Activated CD4-positive, alpha-beta T cell treated with anti-CD3 and anti-CD28 coated beads for 36 hours (primary cell): ENCODE measurements around the gene PHF21A. TPM values are rescaled to one million over a fixed set of nuclear protein-coding genes. Genes with fewer than 3 reads are reported as not detected.
A peak's percentile ranks its signal among the peaks of the same experiment; 100 is the strongest.

Experiments used
- ATAC-seq: fragments of 200-7000 bp; cut with Tn5 transposase; one replicate; pipeline ENCODE4 v1.10.0; 2021; ENCODE audit warnings: mild to moderate bottlenecking, moderate library complexity
- CTCF ChIA-PET: fragments of 350-600 bp; sonication (Branson Sonifier 250); formaldehyde crosslinking; loops from one replicate; lab custom pipeline; 2021; ENCODE audit warnings: antibody characterized with exemption; lab: Charles Lee
- POLR2A ChIA-PET: fragments of 350-600 bp; sonication (Branson Sonifier 250); formaldehyde crosslinking; loops from one replicate; lab custom pipeline; 2021; ENCODE audit warnings: antibody characterized with exemption, inconsistent platforms; lab: Charles Lee
- DNase-seq: peaks from one replicate; pipeline ENCODE4 v3.0.0-alpha.2; 2020
- H3K27ac Mint-ChIP-seq: one replicate; pipeline ENCODE4 v1.8.0; 2021; ENCODE audit warnings: mixed read lengths
- H3K27me3 Mint-ChIP-seq: one replicate; pipeline ENCODE4 v1.8.0; 2021; ENCODE audit warnings: mixed read lengths
- H3K36me3 Mint-ChIP-seq: one replicate; pipeline ENCODE4 v1.8.0; 2021; ENCODE audit warnings: low read depth, mixed read lengths
- H3K4me1 Mint-ChIP-seq: one replicate; pipeline ENCODE4 v1.8.0; 2021; ENCODE audit warnings: mixed read lengths
- H3K4me3 Mint-ChIP-seq: one replicate; pipeline ENCODE4 v1.8.0; 2021; ENCODE audit warnings: mild to moderate bottlenecking, moderate library complexity, mixed read lengths
- H3K9me3 Mint-ChIP-seq: one replicate; pipeline ENCODE4 v1.8.0; 2021; ENCODE audit warnings: low read depth, mixed read lengths
- intact Hi-C, 2 experiments: fragments of 100-400 bp; cut with DNase I in 1 of 2; cut with micrococcal nuclease in 1 of 2; formaldehyde crosslinking; loops; one replicate each; pipeline versions ENCODE4 v1.14.2 to v1.15.1; 2022 to 2024; cut with DNase I, micrococcal nuclease
- total RNA-seq, 2 experiments: library from RNA; stranded (reverse); gene quantifications; one replicate each; pipeline ENCODE4 v1.2.3, GENCODE V29; 2021

PHF21A gene
- total RNA-seq, 2 experiments from 2014 or later = 42.6 to 61.8 TPM

DNA sequence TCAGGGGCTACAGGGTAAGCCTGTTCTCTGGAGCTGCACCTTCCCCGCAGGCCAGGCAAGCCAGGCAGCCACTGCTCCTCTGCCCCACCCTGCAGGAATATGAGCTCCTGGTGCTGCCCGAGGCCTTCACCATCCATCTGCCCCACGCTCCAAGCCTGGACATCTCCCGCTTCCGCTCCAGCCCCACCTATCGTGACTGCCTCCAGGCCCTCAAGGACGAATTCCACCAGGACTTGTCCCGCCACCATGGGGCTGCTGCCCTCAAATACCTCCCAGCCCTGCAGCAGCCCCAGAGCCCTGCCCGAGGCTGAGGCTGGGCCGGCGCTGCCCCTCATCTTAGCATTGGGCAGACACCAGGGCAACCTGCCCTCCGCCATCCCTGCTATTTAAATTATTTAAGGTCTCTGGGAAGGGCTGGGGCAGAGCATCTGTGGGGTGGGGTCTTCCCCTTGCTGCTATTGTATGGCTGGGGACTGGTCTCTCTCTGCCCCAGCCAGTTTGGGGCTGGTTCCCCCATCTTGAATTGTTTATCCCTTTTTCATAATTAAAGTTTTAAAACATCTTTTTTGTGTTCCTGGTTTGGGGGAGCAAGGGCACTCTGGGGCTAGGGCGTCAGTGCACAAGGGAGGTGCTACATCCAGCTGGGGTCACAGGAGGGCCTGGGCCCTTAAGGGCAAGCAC is 192.6 kb downstream of the PHF21A start:
- H3K27ac Mint-ChIP-seq = no peak overlapping the region
- ChIA-PET POLR2A (no interaction called here), CTCF (no interaction called here)
- DNase-seq = no peak
- H3K4me3 Mint-ChIP-seq = no peak overlapping the region
- intact Hi-C loops = no loop called here
- H3K36me3 Mint-ChIP-seq = peaks cover 3% of the 10 kb centered on the region
- peaks cover 18% of the 10 kb centered on the region for H3K4me1 Mint-ChIP-seq
- H3K9me3 Mint-ChIP-seq = no peaks in the 10 kb centered on the region
- no peak for ATAC-seq
- H3K27me3 Mint-ChIP-seq = peaks cover 4% of the 10 kb centered on the region

DNA sequence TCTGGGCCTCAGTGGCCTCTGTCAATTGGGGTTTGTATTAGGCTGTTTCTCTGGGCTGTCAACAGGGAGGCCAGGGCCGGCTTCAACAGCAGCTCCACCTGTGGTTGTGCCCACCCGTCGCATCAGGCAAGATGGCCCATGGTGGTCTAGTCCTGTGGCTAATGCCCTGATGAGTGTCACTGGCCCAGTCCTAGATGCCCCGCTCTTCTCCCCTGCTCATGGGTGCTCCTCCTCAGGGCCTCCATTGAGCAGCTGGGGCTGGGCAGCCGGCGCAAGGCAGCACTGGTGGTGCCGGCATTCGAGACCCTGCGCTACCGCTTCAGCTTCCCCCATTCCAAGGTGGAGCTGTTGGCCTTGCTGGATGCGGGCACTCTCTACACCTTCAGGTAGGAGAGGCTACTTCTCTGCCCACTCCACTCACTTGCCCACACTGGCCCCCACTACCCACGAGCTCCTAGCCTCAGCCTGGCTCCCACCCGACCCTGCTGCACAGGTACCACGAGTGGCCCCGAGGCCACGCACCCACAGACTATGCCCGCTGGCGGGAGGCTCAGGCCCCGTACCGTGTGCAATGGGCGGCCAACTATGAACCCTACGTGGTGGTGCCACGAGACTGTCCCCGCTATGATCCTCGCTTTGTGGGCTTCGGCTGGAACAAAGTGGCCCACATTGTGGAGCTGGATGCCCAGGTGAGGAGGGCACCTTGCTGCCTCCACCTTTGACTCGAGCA is 193.4 kb downstream of the PHF21A start:
- intact Hi-C loops = no loop called here
- ChIA-PET POLR2A (no interaction called here), CTCF (interaction anchor here (0.5 to 0.6 kb wide), 3 partner anchors 315 to 670 kb away, joined by 3 read pairs; no protein-coding TSS in a partner anchor)
- no peaks in the 10 kb centered on the region for H3K36me3 Mint-ChIP-seq
- peaks cover 7% of the 10 kb centered on the region for H3K27me3 Mint-ChIP-seq
- peaks cover 21% of the 10 kb centered on the region for H3K4me1 Mint-ChIP-seq
- no peaks in the 10 kb centered on the region for H3K9me3 Mint-ChIP-seq
- no peak overlapping the region for H3K4me3 Mint-ChIP-seq
- H3K27ac Mint-ChIP-seq = no peak overlapping the region
- DNase-seq (no peak), ATAC-seq (no peak)

DNA sequence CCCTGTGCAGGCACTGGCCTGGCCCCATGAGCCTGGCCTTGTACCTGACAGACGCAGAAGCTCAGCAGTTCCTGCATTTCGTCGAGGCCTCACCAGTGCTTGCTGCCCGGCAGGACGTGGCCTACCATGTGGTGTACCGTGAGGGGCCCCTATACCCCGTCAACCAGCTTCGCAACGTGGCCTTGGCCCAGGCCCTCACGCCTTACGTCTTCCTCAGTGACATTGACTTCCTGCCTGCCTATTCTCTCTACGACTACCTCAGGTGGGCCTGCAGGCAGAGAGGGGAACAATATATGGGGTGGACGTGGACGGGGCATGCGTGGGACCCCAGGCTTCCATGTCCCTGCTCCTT is 193.9 kb downstream of the PHF21A start:
- POLR2A ChIA-PET = no interaction called here
- DNase-seq = no peak
- H3K4me1 Mint-ChIP-seq = peaks cover 21% of the 10 kb centered on the region
- no peak overlapping the region for H3K27ac Mint-ChIP-seq
- no peak for ATAC-seq
- H3K36me3 Mint-ChIP-seq = no peaks in the 10 kb centered on the region
- H3K4me3 Mint-ChIP-seq = no peak overlapping the region
- H3K27me3 Mint-ChIP-seq = peaks cover 7% of the 10 kb centered on the region
- H3K9me3 Mint-ChIP-seq = no peaks in the 10 kb centered on the region
- CTCF ChIA-PET = interaction anchor here (0.5 to 2.1 kb wide), 4 partner anchors 38 to 670 kb away, joined by 3 to 8 read pairs (median 3); no protein-coding TSS in a partner anchor
- intact Hi-C loops = no loop called here

DNA sequence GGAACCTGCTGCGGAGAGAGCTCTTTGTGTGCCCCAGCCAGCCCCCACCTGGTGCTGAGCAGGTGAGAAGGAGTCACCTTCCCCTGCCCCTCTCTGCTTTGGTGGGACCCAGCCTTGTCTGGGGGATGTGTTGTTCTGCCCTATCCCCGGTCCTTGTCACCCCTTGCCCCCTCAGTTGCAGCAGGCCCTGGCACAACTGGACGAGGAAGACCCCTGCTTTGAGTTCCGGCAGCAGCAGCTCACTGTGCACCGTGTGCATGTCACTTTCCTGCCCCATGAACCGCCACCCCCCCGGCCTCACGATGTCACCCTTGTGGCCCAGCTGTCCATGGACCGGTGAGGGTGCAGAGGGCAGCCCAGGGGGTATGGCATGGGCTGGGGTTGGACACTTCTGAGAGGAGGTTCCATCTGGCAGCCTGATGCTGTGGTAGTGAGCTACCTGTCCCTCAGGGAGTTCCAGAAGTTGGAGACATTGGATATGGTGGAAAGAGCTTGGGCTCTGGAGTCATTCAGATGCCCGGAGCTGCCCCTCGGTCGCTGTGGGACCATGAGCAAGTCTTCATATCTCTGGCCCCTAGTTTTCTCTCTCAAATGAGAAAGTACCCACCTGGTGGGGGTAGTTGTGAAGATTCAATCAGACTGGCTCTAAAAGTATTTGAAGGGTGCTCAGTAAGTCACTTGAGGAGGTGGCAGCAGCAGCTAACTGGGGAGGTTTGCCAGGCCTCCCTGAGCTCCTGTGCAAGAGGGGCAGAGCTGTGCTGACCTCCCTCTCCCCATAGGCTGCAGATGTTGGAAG is 194.5 kb downstream of the PHF21A start:
- intact Hi-C loops = no loop called here
- no peak overlapping the region for H3K4me3 Mint-ChIP-seq
- ChIA-PET CTCF (interaction anchor here (0.6 to 2.1 kb wide), 3 partner anchors 39 to 610 kb away, joined by 3 to 8 read pairs (median 3); no protein-coding TSS in a partner anchor), POLR2A (no interaction called here)
- ATAC-seq = no peak
- H3K36me3 Mint-ChIP-seq = no peaks in the 10 kb centered on the region
- no peak overlapping the region for H3K27ac Mint-ChIP-seq
- H3K9me3 Mint-ChIP-seq = no peaks in the 10 kb centered on the region
- H3K4me1 Mint-ChIP-seq = peaks cover 21% of the 10 kb centered on the region
- DNase-seq = no peak
- H3K27me3 Mint-ChIP-seq = peaks cover 7% of the 10 kb centered on the region

DNA sequence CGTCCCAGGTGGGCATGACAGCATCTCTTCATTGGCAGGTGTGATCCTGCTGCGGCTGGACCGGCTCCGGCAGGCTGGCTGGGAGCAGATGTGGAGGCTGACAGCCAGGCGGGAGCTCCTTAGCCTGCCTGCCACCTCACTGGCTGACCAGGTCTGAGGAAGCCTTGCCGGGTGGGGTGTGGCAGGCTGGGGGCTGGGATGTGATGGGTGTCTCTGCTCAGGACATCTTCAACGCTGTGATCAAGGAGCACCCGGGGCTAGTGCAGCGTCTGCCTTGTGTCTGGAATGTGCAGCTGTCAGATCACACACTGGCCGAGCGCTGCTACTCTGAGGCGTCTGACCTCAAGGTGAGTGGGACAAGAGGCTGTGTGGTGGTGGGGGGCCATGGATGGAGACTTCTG is 195.3 kb downstream of the PHF21A start:
- Mint-ChIP-seq H3K9me3 (no peaks in the 10 kb centered on the region), H3K27me3 (peaks cover 10% of the 10 kb centered on the region), H3K36me3 (no peaks in the 10 kb centered on the region), H3K4me1 (peaks cover 20% of the 10 kb centered on the region), H3K27ac (no peak overlapping the region), H3K4me3 (no peak overlapping the region)
- ChIA-PET CTCF (interaction anchor here (2.1 kb wide), 1 partner anchor 40 kb away, joined by 8 read pairs; no protein-coding TSS in a partner anchor), POLR2A (no interaction called here)
- intact Hi-C loops = no loop called here
- ATAC-seq = no peak
- no peak for DNase-seq

DNA sequence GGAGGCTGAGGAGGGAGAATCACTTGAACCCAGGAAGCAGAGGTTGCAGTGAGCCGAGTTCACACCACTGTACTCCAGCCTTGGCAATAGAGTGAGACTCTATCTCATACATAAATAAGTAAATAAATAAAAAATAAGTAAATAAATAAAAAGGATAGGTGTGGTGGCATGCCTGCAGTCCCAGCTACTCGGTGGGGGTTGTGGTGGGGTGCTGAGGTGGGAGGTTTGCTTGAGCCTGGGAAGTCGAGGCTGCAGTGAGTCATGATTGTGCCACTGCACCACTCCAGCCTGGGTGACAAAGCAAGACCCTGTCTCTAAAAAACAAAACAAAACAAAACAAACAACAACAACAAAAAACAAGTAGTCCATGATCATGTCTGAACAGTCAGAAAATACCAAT is 195.7 kb downstream of the PHF21A start:
- CTCF ChIA-PET = interaction anchor here (0.6 to 2.1 kb wide), 2 partner anchors 40 to 656 kb away, joined by 3 to 8 read pairs; no protein-coding TSS in a partner anchor
- no peaks in the 10 kb centered on the region for H3K36me3 Mint-ChIP-seq
- ATAC-seq (no peak), DNase-seq (no peak)
- POLR2A ChIA-PET = no interaction called here
- H3K27ac Mint-ChIP-seq = no peak overlapping the region
- intact Hi-C loops = no loop called here
- peaks cover 16% of the 10 kb centered on the region for H3K4me1 Mint-ChIP-seq
- H3K9me3 Mint-ChIP-seq = no peaks in the 10 kb centered on the region
- peaks cover 10% of the 10 kb centered on the region for H3K27me3 Mint-ChIP-seq
- H3K4me3 Mint-ChIP-seq = no peak overlapping the region

DNA sequence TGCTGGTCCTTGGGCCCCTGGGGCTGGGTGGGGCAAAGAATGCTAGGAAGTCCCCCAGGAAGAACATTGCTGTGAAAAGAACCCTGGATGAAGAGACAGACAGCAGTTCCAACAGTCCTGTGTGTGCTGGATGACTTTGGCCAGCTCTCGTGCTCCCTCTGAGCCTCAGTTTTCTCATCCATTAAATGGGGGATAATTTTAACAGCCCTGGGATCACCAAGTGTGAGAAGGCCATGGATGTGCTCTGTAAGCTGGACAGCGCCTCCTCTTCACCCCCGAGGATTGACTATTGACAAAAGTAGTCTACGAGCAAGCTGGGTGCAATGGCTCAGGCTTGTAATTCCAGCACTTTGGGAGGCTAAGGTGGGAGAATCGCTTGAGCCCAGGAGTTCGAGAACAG is 196.3 kb downstream of the PHF21A start:
- ATAC-seq (no peak), DNase-seq (no peak)
- Mint-ChIP-seq H3K4me1 (peaks cover 9% of the 10 kb centered on the region), H3K36me3 (no peaks in the 10 kb centered on the region), H3K4me3 (no peak overlapping the region), H3K27me3 (peaks cover 10% of the 10 kb centered on the region), H3K27ac (no peak overlapping the region), H3K9me3 (no peaks in the 10 kb centered on the region)
- ChIA-PET POLR2A (no interaction called here), CTCF (interaction anchor here (0.6 to 1.1 kb wide), 2 partner anchors 40 to 657 kb away, joined by 3 read pairs; no protein-coding TSS in a partner anchor)
- intact Hi-C loops = no loop called here

DNA sequence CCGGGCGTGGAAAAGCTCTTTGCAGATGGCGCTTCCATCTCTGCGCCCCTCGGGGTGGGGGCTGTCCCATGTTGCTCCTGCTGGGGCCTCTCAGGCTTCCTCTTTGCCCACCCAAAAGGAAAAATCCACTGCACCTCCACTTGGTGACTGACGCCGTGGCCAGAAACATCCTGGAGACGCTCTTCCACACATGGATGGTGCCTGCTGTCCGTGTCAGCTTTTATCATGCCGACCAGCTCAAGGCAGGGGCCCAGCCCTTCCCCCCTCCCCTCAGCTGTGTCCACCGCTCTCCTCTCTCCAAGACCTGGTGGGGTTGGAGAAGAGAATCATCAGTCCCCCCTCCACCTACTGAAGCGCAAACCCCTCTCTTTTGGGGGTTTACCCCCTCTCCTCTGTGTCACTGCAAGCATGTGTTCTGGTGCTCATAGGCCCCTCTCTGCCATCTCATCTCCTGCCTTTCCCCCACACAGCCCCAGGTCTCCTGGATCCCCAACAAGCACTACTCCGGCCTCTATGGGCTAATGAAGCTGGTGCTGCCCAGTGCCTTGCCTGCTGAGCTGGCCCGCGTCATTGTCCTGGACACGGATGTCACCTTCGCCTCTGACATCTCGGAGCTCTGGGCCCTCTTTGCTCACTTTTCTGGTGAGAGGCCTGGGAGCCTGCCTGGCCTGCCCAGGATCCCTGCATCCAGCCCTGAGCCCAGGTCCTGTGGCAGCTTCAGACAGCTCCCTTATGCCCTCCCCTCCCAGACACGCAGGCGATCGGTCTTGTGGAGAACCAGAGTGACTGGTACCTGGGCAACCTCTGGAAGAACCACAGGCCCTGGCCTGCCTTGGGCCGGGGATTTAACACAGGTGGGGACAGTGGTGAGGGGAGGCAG is 197.0 kb downstream of the PHF21A start:
- POLR2A ChIA-PET = interaction anchor here (0.6 to 0.7 kb wide), 2 partner anchors 17 to 553 kb away, joined by 3 read pairs; no protein-coding TSS in a partner anchor
- Mint-ChIP-seq H3K36me3 (no peaks in the 10 kb centered on the region), H3K27ac (no peak overlapping the region), H3K4me1 (peaks cover 9% of the 10 kb centered on the region), H3K27me3 (peaks cover 10% of the 10 kb centered on the region), H3K4me3 (no peak overlapping the region), H3K9me3 (no peaks in the 10 kb centered on the region)
- intact Hi-C loops = no loop called here
- no peak for ATAC-seq
- CTCF ChIA-PET = interaction anchor here (1.1 kb wide), 1 partner anchor 41 kb away, joined by 3 read pairs; no protein-coding TSS in a partner anchor
- no peak for DNase-seq

DNA sequence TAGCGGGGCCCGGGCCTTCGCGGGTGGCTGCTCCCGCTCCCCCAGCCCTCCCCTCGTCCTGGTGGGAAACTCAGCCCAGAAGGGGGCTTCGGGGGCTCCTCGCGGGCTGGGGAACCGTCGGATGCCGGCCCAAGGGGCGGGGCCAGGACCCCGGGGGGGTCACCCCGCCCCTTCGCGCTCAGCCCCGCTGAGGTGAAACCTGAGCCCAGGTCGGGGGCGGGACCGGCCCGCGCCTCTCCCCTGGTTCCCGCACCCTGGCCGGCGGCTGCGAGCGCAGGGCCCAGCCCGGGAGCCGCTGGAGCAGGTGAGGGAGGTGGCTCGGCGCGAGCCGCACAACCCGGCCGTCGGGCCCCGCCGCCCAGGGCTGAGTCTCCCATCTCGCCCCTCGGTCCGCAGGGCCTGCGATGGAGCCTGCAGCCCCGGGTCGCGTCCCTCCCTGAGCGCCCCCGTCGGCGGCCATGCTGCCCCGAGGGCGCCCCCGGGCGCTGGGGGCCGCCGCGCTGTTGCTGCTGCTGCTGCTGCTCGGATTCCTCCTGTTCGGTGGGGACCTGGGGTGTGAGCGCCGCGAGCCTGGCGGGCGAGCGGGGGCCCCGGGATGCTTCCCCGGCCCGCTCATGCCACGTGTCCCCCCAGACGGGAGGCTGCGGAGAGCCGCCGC is 198.7 kb downstream of the PHF21A start, which contains the start of gene LARGE2:
LARGE2 (plus strand) TSS at position 232 of the 658 bp plus-strand sequence; CDS start at position 459, 227 bp downstream.
- H3K27me3 Mint-ChIP-seq = peaks cover 10% of the 10 kb centered on the region
- H3K4me3 Mint-ChIP-seq = peak within 1 kb of the TSS; percentile 61
- DNase-seq (no peak), ATAC-seq (no peak)
- no peaks in the 10 kb centered on the region for H3K36me3 Mint-ChIP-seq
- H3K4me1 Mint-ChIP-seq = peaks cover 17% of the 10 kb centered on the region
- no peaks in the 10 kb centered on the region for H3K9me3 Mint-ChIP-seq
- ChIA-PET POLR2A (no interaction called here), CTCF (interaction anchor here (0.6 kb wide), 1 partner anchor 83 kb away, joined by 3 read pairs; no protein-coding TSS in a partner anchor)
- intact Hi-C loops = no loop called here
- no peak within 1 kb of the TSS for H3K27ac Mint-ChIP-seq
